A673 (cell line): ENCODE results near the gene OGDH. TPM values are rescaled to one million over a fixed set of nuclear protein-coding genes. Genes with fewer than 3 reads are reported as not detected.
"Not testable (repeated sequence)": the region's sequence is repeated elsewhere in the genome, so short reads cannot be mapped to it uniquely, and the experiment has no call there.

ENCODE experiments used
- BruUV-seq: library from RNA; stranded (reverse); fragments of 400-500 nt; replicated peaks from 2 replicates; lab custom pipeline; 2021; lab: Mats Ljungman, UMichigan
- CTCF ChIA-PET: fragments of 300-600 bp; sonication (Branson Sonifier 250); formaldehyde crosslinking; loops from one replicate; lab custom pipeline; 2022; ENCODE audit warnings: antibody characterized with exemption; lab: Charles Lee
- POLR2A ChIA-PET: fragments of 300-600 bp; sonication (Branson Sonifier 250); formaldehyde crosslinking; loops from one replicate; lab custom pipeline; 2022; ENCODE audit warnings: antibody characterized with exemption; ENCODE audit not compliant: low non-redundant PET; lab: Charles Lee
- DNase-seq: peaks from one replicate; pipeline ENCODE4 v3.0.0-alpha.2; 2015; ENCODE audit warnings: low spot score
- H3K27ac ChIP-seq: fragments of 200-600 bp; sonication (generic); 2 replicates; pipeline ENCODE4 v1.5.1; 2016; ENCODE audit warnings: mixed run types, low read depth, mild to moderate bottlenecking, mixed read lengths, antibody characterized with exemption, low read length; ENCODE audit not compliant: poor library complexity, severe bottlenecking
- H3K27me3 ChIP-seq: fragments of 200-600 bp; sonication (generic); replicated peaks from 2 replicates; pipeline ENCODE4 v1.6.1; 2017; ENCODE audit warnings: mixed run types, low read depth, mild to moderate bottlenecking, mixed read lengths, antibody characterized with exemption, low read length; ENCODE audit not compliant: insufficient read depth, poor library complexity
- H3K36me3 ChIP-seq: fragments of 200-600 bp; sonication (generic); 2 replicates; pipeline ENCODE4 v1.6.1; 2016; ENCODE audit warnings: mixed run types, mild to moderate bottlenecking, mixed read lengths, antibody characterized with exemption, low read length; ENCODE audit not compliant: insufficient read depth, poor library complexity, severe bottlenecking
- H3K4me1 ChIP-seq: fragments of 200-600 bp; sonication (generic); 2 replicates; pipeline ENCODE4 v1.6.1; 2017; ENCODE audit warnings: mixed run types, mild to moderate bottlenecking, mixed read lengths, antibody characterized with exemption, low read length; ENCODE audit not compliant: insufficient read depth, poor library complexity, severe bottlenecking
- H3K4me3 ChIP-seq: fragments of 200-600 bp; sonication (generic); 2 replicates; pipeline ENCODE4 v1.5.1; 2016; ENCODE audit warnings: low read depth, mixed run types, mild to moderate bottlenecking, mixed read lengths, low read length; ENCODE audit not compliant: poor library complexity, severe bottlenecking
- H3K9me3 ChIP-seq: fragments of 200-600 bp; sonication (generic); 2 replicates; pipeline ENCODE4 v1.6.1; 2016; ENCODE audit warnings: mixed run types, low read depth, mild to moderate bottlenecking, mixed read lengths, antibody characterized with exemption, low read length; ENCODE audit not compliant: poor library complexity, severe bottlenecking
- CTCF ChIP-seq: fragments of 300-800, 200-600 bp; sonication (generic); conservative IDR thresholded peaks from 2 replicates; pipeline ENCODE4 v1.5.1; 2017; ENCODE audit warnings: low read depth, mild to moderate bottlenecking, antibody characterized with exemption, low read length, moderate library complexity, mixed read lengths
- EZH2 ChIP-seq: fragments of 200-600 bp; sonication (generic); IDR thresholded peaks from 2 replicates; pipeline ENCODE4 v1.6.1; 2017; ENCODE audit warnings: borderline replicate concordance, low read depth, mild to moderate bottlenecking, mixed read lengths, antibody characterized with exemption, low read length; ENCODE audit not compliant: poor library complexity, severe bottlenecking
- intact Hi-C: fragments of 100-400 bp; cut with micrococcal nuclease; formaldehyde crosslinking; loops from one replicate; pipeline ENCODE4 v1.10.0; 2022; ENCODE audit not compliant: unreplicated experiment
- total RNA-seq: library from RNA; stranded (reverse); gene quantifications from 2 replicates; pipeline ENCODE4 v1.2.3, GENCODE V29; 2021

The OGDH gene
- total RNA-seq, 1 experiment from 2014 or later: 111 TPM

GRCh38 chr7:44700322-44700721 is 93.9 kb downstream of the OGDH start:
- DNase-seq: no peak
- no peaks in the 10 kb centered on the region for H3K27me3 ChIP-seq
- POLR2A ChIA-PET: no interaction called here
- no peak overlapping the region for H3K4me3 ChIP-seq
- no peaks in the 10 kb centered on the region for H3K9me3 ChIP-seq
- intact Hi-C loops: no loop called here
- H3K27ac ChIP-seq: no peak overlapping the region
- CTCF ChIA-PET: no interaction called here
- peaks cover 57% of the 10 kb centered on the region for H3K36me3 ChIP-seq
- BruUV-seq: no TSS peak
- TF ChIP-seq CTCF: no peak
- TF ChIP-seq EZH2: no peak
- H3K4me1 ChIP-seq: no peaks in the 10 kb centered on the region

DNA sequence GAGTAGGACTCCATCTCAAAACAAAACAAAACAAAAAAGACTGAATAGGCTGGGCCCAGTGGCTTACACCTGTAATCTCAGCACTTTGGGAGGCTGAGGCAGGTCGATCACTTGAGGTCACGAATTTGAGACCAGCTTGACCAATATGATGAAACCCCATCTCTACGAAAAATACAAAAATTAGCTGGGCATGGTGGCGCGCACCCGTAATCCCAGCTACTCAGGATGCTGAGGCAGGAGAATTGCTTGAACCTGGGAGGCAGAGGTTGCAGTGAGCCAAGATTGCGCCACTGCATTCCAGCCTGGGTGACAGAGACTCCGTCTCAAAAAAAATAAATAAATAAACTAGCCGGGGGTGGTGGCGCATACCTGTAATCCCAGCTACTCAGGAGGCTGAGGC is 97.0 kb downstream of the OGDH start:
- BruUV-seq, POLR2A ChIA-PET, CTCF ChIA-PET, H3K9me3 ChIP-seq, DNase-seq, H3K4me3 ChIP-seq, intact Hi-C loops, H3K4me1 ChIP-seq, H3K27ac ChIP-seq, H3K27me3 ChIP-seq: not testable (repeated sequence)
- peaks cover 46% of the 10 kb centered on the region for H3K36me3 ChIP-seq

DNA sequence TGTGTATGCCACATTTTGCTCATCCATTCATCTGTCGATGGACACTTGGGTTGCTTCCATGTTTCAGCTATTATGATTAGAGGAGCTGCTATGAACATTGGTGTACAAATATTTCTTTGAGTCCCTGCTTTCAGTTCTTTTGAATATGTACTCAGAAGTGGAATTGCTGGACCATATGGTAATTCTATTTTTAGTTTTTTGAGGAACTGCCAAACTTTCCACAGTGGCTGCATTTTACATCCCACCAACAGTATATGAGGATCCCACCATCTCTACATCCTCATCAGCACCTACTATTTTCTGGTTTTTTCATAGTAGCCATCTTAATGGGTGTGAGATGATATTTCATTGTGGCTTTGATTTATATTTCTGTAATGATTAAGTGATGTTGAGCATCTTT is 97.5 kb downstream of the OGDH start:
- no peaks in the 10 kb centered on the region for H3K4me1 ChIP-seq
- TF ChIP-seq EZH2 (no peak), CTCF (no peak)
- no peak for DNase-seq
- no TSS peak for BruUV-seq
- no peaks in the 10 kb centered on the region for H3K9me3 ChIP-seq
- no peaks in the 10 kb centered on the region for H3K27me3 ChIP-seq
- CTCF ChIA-PET: no interaction called here
- no peak overlapping the region for H3K4me3 ChIP-seq
- intact Hi-C loops: no loop called here
- peaks cover 50% of the 10 kb centered on the region for H3K36me3 ChIP-seq
- H3K27ac ChIP-seq: no peak overlapping the region
- POLR2A ChIA-PET: no interaction called here

DNA sequence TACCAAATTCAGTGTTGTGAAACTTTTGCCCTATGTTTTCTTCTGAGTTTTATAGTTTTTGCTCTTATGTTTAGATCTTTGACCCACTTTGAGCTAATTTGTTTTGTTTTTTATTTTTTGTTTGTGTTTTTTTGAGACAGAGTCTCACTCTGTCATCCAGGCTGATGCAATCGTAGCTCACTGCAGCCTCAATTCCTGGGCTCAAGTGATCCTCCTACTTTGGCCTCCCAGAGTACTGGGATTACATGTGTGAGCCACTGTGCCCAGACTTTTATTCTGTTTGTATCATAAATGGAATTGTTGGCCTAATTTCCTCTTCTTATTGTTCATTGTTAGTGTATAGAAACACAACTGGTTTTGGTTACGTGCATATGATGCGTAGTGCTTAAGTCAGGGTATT is 99.0 kb downstream of the OGDH start:
- H3K4me3 ChIP-seq: no peak overlapping the region
- ChIA-PET POLR2A (no interaction called here), CTCF (no interaction called here)
- H3K9me3 ChIP-seq: no peaks in the 10 kb centered on the region
- peaks cover 36% of the 10 kb centered on the region for H3K36me3 ChIP-seq
- BruUV-seq: no TSS peak
- no peaks in the 10 kb centered on the region for H3K27me3 ChIP-seq
- H3K27ac ChIP-seq: no peak overlapping the region
- TF ChIP-seq EZH2: no peak
- TF ChIP-seq CTCF: no peak
- no peak for DNase-seq
- H3K4me1 ChIP-seq: no peaks in the 10 kb centered on the region
- intact Hi-C loops: no loop called here
